Measurements from ENCODE around the gene GPC4.

Gene GPC4

DNA sequence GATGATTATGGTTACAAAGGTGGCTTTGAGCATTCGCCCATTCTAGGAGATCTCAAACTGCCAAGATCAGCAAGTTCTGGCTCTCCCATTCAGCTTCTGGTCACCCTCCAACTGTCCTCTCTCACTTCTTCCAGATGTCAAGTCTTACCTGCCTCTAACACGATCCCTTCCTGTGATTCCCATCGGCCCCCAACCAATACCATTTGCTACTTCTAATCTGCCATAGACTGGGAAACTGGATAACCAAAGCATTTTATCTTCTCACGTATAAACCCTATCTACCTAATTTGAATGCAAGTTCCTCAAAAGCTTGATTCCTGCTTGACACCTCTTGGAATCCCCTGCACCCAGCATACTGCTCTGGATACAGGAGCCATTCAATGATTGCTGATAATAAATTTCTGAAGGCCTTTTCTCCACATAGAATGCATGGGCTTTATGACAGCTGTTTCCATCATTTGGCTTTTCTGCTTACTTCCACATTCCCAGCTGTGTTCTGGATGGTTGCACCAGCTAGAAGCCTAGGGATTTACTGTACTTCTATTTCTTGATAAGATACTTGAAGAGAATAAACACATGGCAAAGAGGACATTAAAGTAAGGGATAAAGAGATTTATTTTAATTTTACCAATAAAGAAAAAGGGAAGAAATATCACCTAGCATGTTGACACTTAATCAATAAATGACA lies 9.6 kb downstream of the GPC4 start:
- no peak for DNase-seq

DNA sequence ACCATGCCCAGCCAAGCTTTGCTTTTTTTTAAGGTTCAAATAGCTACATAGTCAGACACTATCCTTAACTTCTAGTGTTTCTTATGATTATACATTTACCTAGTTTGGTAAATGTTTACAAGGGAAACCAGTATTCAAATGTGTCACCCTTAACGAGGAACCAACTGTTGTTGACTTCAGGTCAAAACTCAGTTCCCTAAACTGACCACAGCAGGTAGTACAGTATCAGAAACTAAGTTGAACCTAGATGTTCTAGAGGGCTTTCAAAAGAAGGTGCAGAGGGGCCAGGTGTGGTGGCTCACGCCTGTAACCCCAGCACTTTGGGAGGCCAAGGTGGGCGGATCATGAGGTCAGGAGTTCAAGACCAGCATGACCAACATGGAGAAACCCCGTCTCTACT lies 11.3 kb downstream of the GPC4 start:
- DNase-seq: no peak

DNA sequence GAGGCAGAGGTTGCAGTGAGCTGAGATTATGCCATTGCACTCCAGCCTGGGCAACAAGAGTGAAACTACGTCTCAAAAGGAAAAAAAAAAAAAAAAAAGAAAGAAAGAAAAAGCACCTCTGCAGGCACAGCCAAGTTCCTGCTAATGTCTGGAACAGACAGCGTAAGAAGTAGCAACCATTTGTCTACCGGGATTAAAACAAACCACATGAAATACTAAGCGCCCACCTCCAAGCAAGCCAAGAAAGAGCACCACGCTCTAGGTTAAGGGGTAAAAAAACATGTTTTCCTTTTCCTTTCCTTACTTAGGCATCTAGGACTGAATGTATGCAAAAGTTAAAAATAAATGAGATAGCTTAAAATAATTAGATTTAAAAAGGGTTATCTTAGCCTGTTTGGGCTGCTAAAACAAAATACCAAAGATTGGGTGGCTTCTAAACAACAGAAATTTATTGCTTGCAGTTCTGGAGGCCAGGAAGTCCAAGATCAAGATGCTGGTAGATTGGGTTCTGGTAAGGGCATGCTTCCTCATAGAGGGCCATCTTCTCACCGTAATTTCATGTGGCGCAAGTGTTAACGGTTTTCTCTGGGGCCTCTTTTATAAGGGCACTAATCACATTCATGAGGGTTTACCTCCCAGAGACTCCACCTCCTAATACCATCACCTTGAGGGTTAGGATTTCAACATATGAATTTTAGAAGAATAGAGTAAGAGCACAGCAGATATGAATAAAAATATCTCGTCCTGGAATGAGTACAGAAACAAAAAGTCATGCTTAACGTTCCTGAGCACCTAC lies 12.3 kb downstream of the GPC4 start:
- DNase-seq: no peak

DNA sequence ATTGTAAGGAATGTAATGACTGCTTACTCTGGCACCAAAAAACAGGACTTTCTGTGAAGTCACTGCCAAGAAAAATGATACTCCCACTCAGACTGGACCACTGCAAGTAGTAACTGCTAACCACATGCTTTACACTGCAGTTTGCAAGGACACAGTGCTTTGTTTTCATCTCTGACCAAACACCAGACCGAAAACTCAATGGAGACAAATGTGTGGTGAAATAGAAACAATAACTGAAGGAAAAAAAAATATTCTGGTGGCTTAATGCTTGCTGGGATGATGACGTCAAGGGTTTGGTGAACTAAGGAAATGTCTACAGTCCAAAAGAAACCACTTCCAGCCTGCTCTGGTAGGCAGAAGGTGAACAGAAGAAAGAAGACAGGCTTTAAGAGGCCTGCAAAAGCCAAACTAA lies 13.2 kb downstream of the GPC4 start:
- DNase-seq: no peak

DNA sequence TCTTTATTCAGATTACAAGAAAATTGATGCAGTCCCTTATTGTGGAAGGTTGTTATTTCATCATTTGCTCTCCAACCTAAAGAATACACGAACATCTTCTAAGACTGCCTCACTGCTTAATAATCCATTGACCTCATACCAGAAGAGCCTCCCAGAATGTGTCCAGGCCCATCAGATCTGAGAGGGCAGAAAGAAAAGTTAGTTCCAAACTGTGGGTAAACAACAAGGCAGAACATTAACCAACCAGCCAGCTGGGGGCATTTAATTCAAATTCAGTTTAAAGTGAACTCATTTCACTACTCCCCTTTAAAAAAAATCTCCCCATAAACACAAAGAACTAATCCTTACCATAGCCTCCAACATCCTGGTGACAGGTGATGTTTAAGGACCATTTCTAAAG lies 13.8 kb downstream of the GPC4 start:
- DNase-seq: no peak

DNA sequence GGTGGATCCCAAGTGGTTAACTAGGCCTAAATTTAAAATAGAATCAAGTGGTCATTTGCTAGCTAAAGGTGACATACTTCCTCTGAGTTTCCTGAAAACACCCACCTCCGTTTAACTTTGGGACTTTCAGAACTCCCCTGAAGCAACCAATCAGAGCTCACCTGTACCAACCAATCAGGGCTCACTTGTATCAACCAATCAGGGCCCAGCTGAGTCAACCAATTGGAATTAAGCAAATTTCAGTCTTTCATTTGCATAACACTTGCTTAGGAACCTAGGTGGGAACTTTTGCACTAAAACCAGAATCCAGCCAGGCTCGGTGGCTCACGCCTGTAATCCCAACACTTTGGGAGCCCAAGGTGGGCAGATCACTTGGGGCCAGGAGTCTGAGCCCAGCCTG lies 15.9 kb downstream of the GPC4 start:
- no peak for DNase-seq

DNA sequence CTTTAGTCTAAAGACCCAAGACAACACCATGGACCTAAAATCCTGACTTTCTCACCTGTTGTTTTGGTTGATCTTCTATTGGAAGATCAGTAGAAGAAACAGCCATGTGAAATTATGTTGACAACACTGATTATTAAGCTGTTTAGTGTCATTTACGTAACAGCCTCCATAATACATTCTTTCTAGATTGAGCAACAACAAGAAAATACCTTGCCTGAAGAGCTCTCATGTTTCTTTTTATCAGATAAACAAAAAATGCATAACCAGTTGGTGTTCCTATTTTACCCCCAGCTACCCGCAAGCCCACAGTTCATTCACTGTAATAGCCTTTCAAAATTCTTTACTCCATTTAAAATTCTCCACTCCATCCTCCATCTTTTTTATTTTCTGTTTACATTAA lies 20.5 kb downstream of the GPC4 start:
- DNase-seq: no peak

DNA sequence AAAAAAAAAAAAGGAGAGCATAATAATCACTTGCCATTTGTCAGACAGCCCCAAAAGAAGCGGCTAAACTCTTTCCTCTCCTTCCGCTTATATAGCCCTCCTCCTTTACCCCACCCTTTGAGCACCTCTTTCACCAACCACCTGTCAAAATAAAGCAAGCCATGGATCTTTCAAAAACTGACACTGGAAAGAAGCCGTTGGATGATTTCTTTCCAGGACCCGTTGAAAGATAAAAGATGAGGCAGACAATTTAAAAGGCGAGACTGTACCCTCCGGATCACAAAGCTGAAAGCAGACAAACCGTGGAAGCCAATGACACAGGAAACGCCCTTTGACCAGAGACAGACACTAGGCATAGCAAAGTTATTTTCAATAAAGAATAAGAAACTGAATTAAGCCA lies 22.6 kb downstream of the GPC4 start:
- no peak for DNase-seq

DNA sequence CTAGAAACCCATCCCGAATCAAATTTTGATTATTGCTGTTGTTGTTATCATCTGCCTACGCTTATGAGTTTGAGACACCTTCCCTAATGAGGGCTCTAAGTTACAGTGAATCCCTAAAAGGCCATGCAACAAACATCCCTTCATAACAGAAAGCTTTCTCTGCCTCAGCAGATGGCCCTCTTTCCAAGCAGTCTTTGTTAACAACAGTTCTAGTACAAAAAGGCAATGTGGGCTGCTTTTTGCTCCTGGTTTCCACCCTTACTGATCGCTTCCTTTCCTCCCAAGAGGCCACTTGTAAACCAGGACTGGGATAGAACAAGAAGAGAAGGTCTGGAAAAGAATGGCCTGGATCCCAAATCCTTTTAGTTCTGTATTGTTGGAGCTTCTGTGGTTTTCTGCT lies 24.2 kb downstream of the GPC4 start:
- DNase-seq: no peak

DNA sequence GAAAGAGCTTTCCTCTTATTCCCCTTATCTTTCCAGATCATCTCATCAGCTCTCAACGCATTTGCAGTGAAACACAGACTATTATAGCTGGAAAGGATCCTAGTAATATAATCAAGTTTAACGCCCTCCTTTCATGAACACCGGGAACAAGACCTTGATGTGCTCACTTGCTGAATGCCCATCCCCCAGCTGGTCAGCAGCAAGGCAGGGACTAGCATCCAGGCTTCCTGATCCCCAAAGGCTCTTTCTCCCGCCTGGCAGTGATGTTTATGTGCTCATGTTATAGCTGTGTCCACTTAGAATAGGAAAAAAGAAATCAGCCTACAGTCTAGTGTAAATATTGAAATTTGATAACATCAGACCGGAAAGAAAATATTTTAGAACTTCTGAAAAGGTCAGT lies 24.6 kb downstream of the GPC4 start:
- DNase-seq: no peak

DNA sequence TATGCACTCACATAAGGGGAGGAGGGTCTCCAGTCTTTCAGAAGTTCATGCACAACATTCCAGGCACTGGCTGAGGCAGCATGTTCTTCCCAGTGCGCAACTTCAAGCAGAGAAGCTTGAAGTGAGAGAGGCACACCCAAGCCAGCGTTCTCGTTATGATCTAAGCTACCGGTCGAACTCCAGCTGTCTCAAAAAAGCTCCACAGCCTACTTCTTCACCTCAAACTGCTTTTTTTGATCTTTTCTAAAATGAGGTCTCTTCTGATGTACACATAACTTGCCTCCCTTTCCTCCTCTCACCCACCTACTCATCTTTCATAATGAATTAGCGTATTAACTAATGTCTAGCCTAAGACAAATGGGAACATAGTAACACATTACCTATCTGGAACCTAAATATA lies 25.3 kb downstream of the GPC4 start:
- no peak for DNase-seq

DNA sequence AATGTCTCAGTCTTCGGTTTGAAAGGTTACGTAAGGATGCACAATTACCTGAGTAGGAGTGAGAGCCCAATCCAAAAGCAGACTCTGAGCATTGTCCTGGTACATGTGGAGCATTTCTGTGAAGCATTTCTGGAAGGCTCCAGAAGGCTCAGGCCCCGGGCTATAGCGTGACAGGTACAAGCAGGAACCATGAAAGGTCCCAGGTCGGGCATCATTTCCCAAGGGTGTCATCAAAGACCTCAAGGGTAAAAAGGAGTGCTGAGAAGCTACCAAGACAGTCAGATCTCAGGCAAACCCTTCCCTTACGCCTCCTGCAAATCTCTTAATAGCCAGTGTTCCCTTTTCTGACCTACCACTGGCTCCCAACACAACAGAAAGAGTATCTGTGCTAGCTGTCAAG lies 30.8 kb downstream of the GPC4 start:
- no peak for DNase-seq

DNA sequence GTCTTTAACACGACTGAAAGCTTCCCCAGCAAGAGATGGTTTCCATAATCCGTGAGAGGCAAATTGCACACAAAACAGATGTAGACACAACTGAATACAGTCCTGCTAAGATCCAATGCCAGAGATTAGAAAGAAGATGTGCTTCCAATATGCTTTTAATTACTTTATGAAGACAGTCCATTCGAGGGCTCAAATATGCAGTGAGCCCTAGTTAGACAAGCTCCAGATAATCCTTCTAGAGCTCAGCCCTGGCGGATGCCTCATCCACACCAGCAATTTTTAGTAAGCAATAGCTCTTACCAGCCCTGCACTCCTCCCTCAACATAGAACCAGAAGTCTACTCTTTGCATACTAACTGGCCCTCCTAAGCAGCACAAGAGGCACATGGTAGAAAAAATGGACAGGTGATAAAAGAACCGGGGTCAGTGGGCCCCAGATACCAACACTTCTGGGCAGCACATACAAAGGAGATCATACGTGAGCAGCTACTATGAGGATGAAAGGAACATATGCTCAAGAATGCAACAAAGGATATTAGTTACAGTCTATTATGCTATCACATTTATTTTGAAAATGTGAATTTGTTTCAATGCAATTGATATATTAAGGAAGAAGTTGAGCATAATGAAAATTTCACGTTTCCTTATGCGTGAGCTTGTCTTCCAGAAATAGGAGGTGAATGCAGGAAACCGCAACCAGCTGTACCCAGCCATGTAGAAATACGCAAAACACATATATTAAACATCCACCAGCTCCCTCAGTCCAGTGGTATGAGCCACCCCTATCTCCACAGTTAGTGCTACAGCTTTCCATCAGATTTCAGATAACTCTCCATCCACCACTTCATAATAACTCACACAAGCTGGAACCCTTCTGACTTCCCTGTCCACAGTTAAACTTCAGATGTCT lies 34.3 kb downstream of the GPC4 start:
- no peak for DNase-seq

DNA sequence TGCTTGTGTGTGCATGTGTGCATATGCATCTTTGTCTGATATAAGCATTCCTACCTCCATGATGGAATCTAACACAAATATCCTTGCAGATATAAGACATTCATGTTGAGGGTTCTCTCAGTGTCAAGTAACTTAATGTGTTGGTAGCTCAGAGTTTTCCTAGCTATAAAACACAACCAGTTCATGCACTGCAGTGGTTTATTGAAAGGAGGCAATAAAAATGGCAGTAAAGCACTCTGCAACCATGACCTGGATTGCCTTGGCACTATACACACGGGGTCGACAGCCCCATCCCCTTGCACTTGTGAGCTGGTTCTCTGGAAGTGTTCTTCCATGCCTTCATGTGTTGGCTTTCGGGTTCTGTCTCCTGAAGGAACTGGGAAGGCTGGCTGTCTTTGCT lies 38.9 kb downstream of the GPC4 start:
- DNase-seq: no peak

DNA sequence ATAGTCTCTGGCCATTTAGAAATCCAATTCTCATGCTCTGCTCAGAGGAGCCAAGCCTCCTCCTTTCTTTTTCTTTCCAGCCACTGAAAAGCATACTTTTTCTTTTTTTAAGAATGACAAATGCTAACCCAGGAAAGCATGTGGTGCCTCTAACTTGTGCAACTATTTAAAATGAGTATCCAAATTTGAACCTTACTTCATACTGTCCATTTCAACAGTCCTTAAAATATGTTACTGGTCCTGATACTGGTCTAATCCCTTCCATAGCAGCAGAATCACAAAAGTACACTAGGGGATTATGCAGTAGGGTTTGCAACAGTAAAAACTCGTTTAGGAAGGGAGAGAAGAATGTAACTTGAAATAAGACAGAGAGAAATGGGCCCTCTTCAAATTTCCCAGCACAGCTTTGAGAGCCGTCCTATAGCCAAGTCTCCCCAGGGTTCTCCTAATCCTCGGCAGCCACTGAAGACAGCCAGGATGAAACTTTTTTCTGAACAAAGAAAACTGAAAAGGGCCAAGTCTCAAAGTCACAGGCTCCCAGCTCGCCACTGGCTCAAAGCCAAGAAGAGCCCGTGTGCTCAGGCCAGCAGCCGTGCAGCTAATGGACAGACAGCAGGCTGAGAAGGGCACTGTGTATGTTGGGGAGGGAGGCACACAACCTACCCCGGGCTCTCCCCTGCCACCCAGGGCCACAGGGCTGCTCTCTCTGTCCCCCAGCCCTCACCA lies 39.5 kb downstream of the GPC4 start:
- DNase-seq: no peak

DNA sequence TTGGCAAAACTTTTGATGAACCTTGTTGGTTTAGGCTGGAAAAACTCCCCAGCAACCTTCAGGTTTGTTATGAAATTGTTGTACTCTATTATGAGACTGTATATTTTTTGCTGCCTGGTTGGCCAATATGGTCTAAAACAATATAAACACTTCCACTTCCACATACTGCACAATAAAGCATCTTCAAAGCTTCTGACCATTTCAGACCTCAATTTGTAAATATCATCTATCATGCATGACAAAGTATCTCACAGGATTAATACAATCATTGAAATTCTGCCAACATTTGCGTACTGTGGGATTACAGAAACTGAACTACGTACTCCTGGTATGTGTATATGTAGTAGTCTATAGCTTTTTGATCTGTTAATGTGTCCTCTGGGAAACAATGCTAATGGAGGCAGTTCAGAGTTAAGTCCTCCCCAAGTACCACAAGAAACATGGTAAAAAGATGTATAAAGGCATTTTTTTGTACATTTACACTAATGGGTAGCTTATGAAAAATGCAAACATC lies 40.4 kb downstream of the GPC4 start:
- no peak for DNase-seq

DNA sequence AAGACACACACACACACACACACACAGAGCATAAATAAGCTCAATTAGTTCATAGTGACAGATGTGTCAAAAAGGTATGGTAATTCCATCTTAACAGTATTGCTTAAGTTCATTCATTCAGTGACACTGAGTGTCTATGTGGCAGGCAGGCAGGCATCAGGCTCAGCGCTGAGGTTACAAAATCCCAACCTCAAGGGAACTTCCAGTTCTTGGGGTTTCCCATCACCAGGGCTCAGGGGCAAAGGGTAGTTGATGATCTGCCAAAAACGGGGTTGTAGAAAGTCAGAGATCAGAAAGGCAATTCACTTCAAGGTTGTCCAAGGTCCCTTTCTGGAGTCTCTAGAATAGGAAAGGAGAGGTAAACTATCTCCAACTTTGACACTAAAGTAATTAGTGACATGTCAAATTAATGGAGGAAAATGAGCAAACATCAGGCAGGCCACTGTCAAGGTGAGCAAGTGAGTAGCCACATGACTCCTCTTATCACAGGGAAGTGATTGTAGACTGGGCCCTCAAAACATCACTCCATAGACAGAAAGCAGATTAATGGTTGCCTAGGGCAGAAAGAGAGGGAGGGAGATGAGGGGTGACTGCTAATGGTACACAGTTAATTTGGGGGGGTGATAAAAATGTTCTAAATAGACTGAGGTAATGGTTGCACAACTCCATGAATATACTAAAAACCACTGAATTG lies 41.8 kb downstream of the GPC4 start:
- no peak for DNase-seq

DNA sequence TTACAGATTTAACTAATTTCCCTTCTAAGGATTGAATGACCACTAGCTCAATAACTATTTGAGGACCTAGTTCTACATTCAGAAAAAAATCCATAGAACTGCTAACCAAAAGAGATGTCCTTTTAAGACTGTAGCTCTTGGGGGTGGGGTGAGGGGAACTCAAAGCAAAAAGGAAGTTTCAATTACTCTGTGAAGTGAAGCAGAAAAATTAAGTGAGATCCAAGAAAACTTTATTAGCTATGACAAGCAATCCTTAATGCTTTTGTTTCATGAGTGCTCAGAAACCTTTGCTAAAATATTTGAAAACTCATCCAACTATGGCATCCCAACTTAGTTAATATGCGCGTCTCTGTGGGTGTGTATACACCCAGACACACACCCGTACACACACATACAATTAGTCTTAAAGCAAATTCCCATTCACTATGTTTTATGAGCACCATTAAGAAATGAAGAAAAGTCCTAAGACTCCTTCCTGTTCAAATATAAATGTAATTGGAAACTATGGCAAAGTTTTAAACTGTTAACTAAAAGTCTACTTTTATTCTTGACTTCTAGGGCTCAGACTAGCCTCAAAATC lies 44.5 kb downstream of the GPC4 start:
- DNase-seq: no peak

DNA sequence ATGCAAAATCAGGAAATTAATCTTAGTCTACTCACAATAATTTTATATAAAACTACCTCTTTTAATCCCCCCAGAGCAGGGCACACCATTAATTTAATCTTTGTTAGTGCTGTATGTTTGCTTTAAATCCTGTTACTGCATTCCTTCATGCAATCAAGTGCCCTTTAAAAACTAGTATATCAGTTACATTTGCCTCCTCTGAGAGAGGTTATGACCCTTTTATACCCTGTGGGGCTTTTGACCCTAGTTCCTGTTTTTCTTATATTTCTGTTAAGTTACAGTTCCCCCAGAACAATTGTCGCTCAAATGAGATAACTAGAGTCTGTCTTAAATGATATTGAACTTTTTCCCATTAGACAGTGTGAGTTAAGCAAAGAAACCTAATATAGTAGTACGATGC lies 46.2 kb downstream of the GPC4 start:
- DNase-seq: no peak

DNA sequence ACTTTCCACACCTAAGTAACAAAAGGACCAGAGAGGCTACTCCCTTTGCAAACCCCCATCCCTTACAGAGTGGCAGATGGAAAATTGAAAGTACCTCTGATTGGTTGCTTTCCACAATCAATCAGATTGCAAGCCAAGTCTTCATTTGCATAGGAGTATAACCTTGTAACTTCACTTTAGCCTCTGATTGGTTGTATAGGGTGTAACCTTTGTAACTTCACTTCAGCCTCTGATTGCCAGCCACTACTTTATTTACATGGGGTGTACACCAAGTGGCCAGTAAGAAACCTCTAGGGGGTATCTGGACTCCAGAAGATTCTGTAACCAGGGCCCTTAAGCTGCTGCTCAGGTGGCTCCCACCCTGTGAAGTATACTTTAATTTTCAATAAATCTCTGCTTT lies 48.6 kb downstream of the GPC4 start:
- DNase-seq: no peak

DNA sequence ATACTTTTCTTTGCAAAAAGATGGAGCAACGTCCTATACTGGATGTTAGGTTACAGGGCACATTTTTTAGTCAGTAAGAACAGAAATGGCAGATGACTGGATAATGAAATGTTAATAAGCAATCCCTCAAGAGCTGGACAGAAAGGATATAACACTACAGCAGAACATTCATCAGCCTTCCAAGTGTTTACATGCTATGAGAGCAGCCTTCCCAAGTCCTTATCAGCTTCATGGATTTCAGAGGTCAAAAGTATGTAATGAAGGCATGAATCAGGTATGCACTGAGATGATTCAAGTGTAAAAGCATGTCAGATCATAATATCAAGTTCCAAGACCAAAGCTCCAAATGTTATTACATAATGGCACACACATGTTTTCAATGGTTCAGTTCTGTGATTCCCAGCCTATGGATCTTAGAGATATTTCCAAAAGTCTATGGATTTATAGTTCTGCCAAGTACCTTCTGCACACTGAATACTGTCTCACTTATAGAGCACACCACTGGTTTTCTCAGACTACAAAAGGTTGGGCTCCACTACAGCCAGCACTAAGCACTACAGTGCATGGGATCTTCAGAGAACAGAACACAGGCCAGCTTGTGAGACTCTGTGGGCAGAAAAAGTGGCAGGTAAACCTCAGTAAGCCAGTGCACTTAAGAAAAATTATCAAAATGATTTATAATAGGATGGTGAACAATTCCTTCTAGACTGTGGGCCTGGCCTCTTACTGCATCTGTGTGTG lies 49.2 kb downstream of the GPC4 start:
- DNase-seq: no peak

All from stimulated activated CD4-positive, alpha-beta T cell treated with anti-CD3 and anti-CD28 coated beads, Interleukin-2, amount 100 ng/mL, for 24 hours (primary cell).